ENCODE results near the gene XPO5.

DNA sequence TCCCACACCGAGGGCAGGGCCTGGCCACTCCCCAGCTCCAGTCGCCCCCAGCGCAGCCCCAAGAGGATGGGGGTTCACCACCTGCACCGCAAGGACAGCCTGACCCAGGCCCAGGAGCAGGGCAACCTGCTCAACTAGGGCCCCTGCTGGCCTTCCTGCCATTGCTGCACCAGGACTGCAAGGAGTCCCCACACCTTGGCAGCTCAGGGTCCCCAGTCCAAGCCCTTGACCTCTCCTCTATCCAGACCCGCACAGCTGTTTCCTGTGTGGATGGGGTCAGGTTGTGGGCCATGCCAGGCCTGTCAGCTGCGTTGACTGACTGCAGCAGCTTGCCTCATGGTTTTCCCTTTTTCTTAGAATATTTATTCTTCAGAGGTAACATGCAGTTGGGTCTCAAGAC lies 70.1 kb downstream of the XPO5 start:
- TF ChIP-seq, protein P1, sequence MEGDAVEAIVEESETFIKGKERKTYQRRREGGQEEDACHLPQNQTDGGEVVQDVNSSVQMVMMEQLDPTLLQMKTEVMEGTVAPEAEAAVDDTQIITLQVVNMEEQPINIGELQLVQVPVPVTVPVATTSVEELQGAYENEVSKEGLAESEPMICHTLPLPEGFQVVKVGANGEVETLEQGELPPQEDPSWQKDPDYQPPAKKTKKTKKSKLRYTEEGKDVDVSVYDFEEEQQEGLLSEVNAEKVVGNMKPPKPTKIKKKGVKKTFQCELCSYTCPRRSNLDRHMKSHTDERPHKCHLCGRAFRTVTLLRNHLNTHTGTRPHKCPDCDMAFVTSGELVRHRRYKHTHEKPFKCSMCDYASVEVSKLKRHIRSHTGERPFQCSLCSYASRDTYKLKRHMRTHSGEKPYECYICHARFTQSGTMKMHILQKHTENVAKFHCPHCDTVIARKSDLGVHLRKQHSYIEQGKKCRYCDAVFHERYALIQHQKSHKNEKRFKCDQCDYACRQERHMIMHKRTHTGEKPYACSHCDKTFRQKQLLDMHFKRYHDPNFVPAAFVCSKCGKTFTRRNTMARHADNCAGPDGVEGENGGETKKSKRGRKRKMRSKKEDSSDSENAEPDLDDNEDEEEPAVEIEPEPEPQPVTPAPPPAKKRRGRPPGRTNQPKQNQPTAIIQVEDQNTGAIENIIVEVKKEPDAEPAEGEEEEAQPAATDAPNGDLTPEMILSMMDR (IDR thresholded peaks at IDR 0.05): no peak
- no peak for TF ChIP-seq POLR2A (IDR thresholded peaks at IDR 0.05)

All from adrenal gland (tissue), 5 donors.